Parathyroid adenoma (tissue), 2 donors: Measurements from ENCODE around the gene INS.

ENCODE experiments used
- H2AFZ ChIP-seq: fragments of 300-600 bp; sonication (generic); one replicate; pipeline ENCODE4 v1.7.0; 2017; ENCODE audit warnings: antibody characterized with exemption, mild to moderate bottlenecking
- H3K27ac ChIP-seq: fragments of 300-600 bp; sonication (generic); one replicate; pipeline ENCODE4 v1.7.0; 2017
- H3K27me3 ChIP-seq: fragments of 300-600 bp; sonication (generic); one replicate; pipeline ENCODE4 v1.7.0; 2017; ENCODE audit warnings: low read length; ENCODE audit not compliant: control insufficient read depth, insufficient read depth
- H3K36me3 ChIP-seq: fragments of 300-600 bp; sonication (generic); one replicate; pipeline ENCODE4 v1.7.0; 2017; ENCODE audit warnings: low read length; ENCODE audit not compliant: control insufficient read depth, insufficient read depth
- H3K4me1 ChIP-seq: fragments of 300-600 bp; sonication (generic); one replicate; pipeline ENCODE4 v1.7.0; 2017; ENCODE audit warnings: control low read depth
- H3K4me2 ChIP-seq: fragments of 300-600 bp; sonication (generic); one replicate; pipeline ENCODE4 v1.7.0; 2017; ENCODE audit warnings: low read length
- H3K4me3 ChIP-seq: fragments of 300-600 bp; sonication (generic); one replicate; pipeline ENCODE4 v1.7.0; 2017; ENCODE audit warnings: low read depth, low read length
- H3K79me2 ChIP-seq: fragments of 300-600 bp; sonication (generic); one replicate; pipeline ENCODE4 v1.7.0; 2017; ENCODE audit warnings: control low read depth
- H3K9ac ChIP-seq: fragments of 300-600 bp; sonication (generic); one replicate; pipeline ENCODE4 v1.7.0; 2017; ENCODE audit warnings: mild to moderate bottlenecking
- H3K9me3 ChIP-seq: fragments of 300-600 bp; sonication (generic); one replicate; pipeline ENCODE4 v1.7.0; 2017; ENCODE audit warnings: low read length; ENCODE audit not compliant: control insufficient read depth
- CTCF ChIP-seq: fragments of 300-600 bp; sonication (generic); IDR thresholded peaks from one replicate; pipeline ENCODE4 v1.7.0; 2017; ENCODE audit warnings: antibody characterized with exemption, mild to moderate bottlenecking
- donor health status: primary hyperparathyroidism.

Gene INS

GRCh38 chr11:2148595-2148994, 12.4 kb downstream of the INS start:
- Histone ChIP-seq H3K27me3 (no peaks in the 10 kb centered on the region), H3K27ac (no peak overlapping the region), H3K4me2 (no peak overlapping the region), H3K9ac (no peak overlapping the region), H3K4me1 (peaks cover 9% of the 10 kb centered on the region), H3K9me3 (no peaks in the 10 kb centered on the region), H3K36me3 (no peaks in the 10 kb centered on the region), H2AFZ (no peak overlapping the region), H3K79me2 (no peaks in the 10 kb centered on the region), H3K4me3 (no peak overlapping the region)
- no peak for TF ChIP-seq CTCF

DNA sequence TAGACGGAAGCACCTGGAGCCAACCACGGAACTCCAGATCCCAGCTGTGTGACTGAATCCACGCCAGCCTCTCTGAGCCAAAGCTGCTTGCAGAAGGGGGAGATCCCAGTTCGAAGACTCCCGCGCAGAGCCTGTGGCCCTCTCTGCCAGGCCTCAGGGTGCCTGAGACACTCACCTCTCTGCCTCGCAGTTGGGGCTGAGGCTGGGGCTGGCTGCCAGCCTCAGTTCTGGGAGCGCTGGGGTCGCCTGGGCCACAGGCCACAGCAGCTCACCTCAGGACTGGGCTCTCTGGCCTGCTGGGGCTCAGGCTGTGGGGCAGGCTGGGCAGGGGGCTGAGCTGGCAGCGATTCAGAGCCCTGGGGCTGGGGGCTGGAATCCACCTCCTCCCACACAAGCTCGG, 13.6 kb downstream of the INS start:
- Histone ChIP-seq H3K27me3 (no peaks in the 10 kb centered on the region), H3K79me2 (no peaks in the 10 kb centered on the region), H3K4me3 (no peak overlapping the region), H3K4me1 (peaks cover 9% of the 10 kb centered on the region), H3K9ac (no peak overlapping the region), H3K9me3 (no peaks in the 10 kb centered on the region), H3K36me3 (no peaks in the 10 kb centered on the region), H3K27ac (no peak overlapping the region), H3K4me2 (no peak overlapping the region), H2AFZ (no peak overlapping the region)
- TF ChIP-seq CTCF, result no peak

DNA sequence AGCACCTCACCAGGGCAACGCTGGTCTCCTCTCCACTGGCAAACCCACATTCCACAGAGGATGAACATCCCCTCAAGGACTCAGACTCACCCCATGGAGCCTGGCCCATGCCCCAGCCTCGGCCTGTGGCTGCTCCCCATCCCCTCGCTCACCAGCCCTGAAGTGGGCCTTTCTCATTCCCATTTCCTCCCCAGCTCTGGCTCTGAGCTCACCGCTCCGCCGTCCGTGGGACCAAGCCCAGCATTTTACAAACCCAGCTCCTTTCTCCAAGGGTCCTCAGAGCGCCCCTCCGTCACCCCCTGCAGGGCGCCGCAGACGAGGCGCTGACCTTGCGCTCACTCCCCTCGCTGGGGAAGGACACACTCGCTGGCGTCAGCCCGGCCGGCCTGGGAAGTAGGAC, 15.0 kb downstream of the INS start:
- H2AFZ ChIP-seq, result no peak overlapping the region
- no peak overlapping the region for H3K4me3 ChIP-seq
- TF ChIP-seq CTCF, result no peak
- no peaks in the 10 kb centered on the region for H3K36me3 ChIP-seq
- H3K79me2 ChIP-seq, result no peaks in the 10 kb centered on the region
- no peak overlapping the region for H3K27ac ChIP-seq
- H3K4me1 ChIP-seq, result peaks cover 5% of the 10 kb centered on the region
- no peak overlapping the region for H3K9ac ChIP-seq
- no peaks in the 10 kb centered on the region for H3K27me3 ChIP-seq
- H3K4me2 ChIP-seq, result no peak overlapping the region
- no peaks in the 10 kb centered on the region for H3K9me3 ChIP-seq

DNA sequence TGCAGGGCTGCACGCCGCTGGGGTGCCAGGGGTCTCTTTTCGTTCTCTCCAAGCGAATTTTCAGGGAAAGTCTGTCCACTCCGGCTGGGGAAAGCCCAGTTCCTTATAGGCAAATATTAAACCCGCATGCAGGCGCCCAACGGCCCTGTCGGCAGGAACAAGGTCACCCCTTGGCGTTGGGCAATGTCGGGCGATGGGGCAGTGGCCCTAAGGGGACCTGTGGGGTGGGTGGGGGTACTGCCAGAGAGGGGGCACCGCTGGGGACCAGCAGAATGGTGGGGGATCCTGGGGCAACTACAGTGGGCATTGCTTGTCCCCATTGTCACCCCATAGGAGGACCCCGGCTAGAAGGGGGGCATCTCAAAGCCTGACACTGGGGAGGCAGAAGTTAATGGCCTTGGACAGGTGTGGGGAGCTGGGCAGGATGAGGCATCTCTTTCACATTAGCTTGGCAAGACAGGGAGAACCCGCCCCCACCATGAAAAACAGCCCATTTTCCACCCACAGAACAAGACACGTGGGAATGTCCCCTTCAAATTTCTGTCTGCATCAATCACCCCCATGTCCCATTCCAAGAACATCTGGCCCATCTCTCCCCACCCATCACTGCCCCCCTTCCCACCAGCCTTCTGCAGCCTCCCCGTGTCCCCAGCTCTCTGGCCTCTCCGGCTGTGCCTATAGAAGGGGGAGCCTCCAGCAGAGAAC, 16.3 kb downstream of the INS start:
- Histone ChIP-seq H3K4me3 (no peak overlapping the region), H3K27ac (no peak overlapping the region), H3K9me3 (no peaks in the 10 kb centered on the region), H2AFZ (no peak overlapping the region), H3K79me2 (no peaks in the 10 kb centered on the region), H3K4me2 (no peak overlapping the region), H3K36me3 (no peaks in the 10 kb centered on the region), H3K9ac (no peak overlapping the region), H3K27me3 (no peaks in the 10 kb centered on the region), H3K4me1 (no peaks in the 10 kb centered on the region)
- no peak for TF ChIP-seq CTCF
